ENCODE data around the gene TCF7.

TCF7 gene

GRCh38 chr5:134103998-134104654 lies 10.4 kb upstream of the TCF7 start:
- Histone ChIP-seq H3K9ac (ENCODE audit: low read depth, low read length) (no peak overlapping the region), H3K4me1 (ENCODE audit: insufficient read depth, low read length) (peaks cover 23% of the 10 kb centered on the region; the same call in 1 of the 2 replicates), H3K9me3 (ENCODE audit: insufficient read depth, low read depth, low read length) (no peaks in the 10 kb centered on the region), H3K27me3 (ENCODE audit: insufficient read depth, low read length) (peaks cover 21% of the 10 kb centered on the region; the same call in 1 of the 2 replicates), H3K4me3 (ENCODE audit: low read length) (no peak overlapping the region), H3K27ac (ENCODE audit: low read length) (no peak overlapping the region), H3K36me3 (ENCODE audit: insufficient read depth, low read depth, low read length) (no peaks in the 10 kb centered on the region)

- Histone ChIP-seq H3K9ac (ENCODE audit: low read depth, low read length) (no peak overlapping the region), H3K36me3 (ENCODE audit: insufficient read depth, low read depth, low read length) (no peaks in the 10 kb centered on the region), H3K9me3 (ENCODE audit: insufficient read depth, low read depth, low read length) (no peaks in the 10 kb centered on the region), H3K4me3 (ENCODE audit: low read length) (no peak overlapping the region), H3K27me3 (ENCODE audit: insufficient read depth, low read length) (peaks cover 19% of the 10 kb centered on the region; the same call in 1 of the 2 replicates), H3K4me1 (ENCODE audit: insufficient read depth, low read length) (no peaks in the 10 kb centered on the region; the same call in 1 of the 2 replicates), H3K27ac (ENCODE audit: low read length) (no peak overlapping the region)
These were observed 7.3 kb upstream of the TCF7 start for GRCh38 chr5:134106991-134107701.

GRCh38 chr5:134107779-134108178 lies 6.7 kb upstream of the TCF7 start:
- no peak overlapping the region for H3K4me3 ChIP-seq (ENCODE audit: low read length)
- H3K36me3 ChIP-seq (ENCODE audit: insufficient read depth, low read depth, low read length), result no peaks in the 10 kb centered on the region
- H3K4me1 ChIP-seq (ENCODE audit: insufficient read depth, low read length), result no peaks in the 10 kb centered on the region; the same call in 1 of the 2 replicates
- H3K9me3 ChIP-seq (ENCODE audit: insufficient read depth, low read depth, low read length), result no peaks in the 10 kb centered on the region
- no peak overlapping the region for H3K9ac ChIP-seq (ENCODE audit: low read depth, low read length)
- H3K27me3 ChIP-seq (ENCODE audit: insufficient read depth, low read length), result peaks cover 25% of the 10 kb centered on the region
- no peak overlapping the region for H3K27ac ChIP-seq (ENCODE audit: low read length)

GRCh38 chr5:134110382-134110781 lies 4.1 kb upstream of the TCF7 start:
- Histone ChIP-seq H3K4me3 (ENCODE audit: low read length) (no peak overlapping the region), H3K36me3 (ENCODE audit: insufficient read depth, low read depth, low read length) (no peaks in the 10 kb centered on the region), H3K4me1 (ENCODE audit: insufficient read depth, low read length) (no peaks in the 10 kb centered on the region; the same call in 1 of the 2 replicates), H3K9ac (ENCODE audit: low read depth, low read length) (no peak overlapping the region), H3K27me3 (ENCODE audit: insufficient read depth, low read length) (peaks cover 39% of the 10 kb centered on the region), H3K9me3 (ENCODE audit: insufficient read depth, low read depth, low read length) (no peaks in the 10 kb centered on the region), H3K27ac (ENCODE audit: low read length) (no peak overlapping the region)

- Histone ChIP-seq H3K4me3 (ENCODE audit: low read length) (no peak overlapping the region), H3K27ac (ENCODE audit: low read length) (no peak overlapping the region), H3K36me3 (ENCODE audit: insufficient read depth, low read depth, low read length) (no peaks in the 10 kb centered on the region; the same call in 1 of the 2 replicates), H3K4me1 (ENCODE audit: insufficient read depth, low read length) (no peaks in the 10 kb centered on the region; the same call in 1 of the 2 replicates), H3K9me3 (ENCODE audit: insufficient read depth, low read depth, low read length) (no peaks in the 10 kb centered on the region), H3K27me3 (ENCODE audit: insufficient read depth, low read length) (peaks cover 39% of the 10 kb centered on the region), H3K9ac (ENCODE audit: low read depth, low read length) (no peak overlapping the region)
These were observed 2.5 kb upstream of the TCF7 start for GRCh38 chr5:134111741-134112647.

- H3K4me3 ChIP-seq (ENCODE audit: low read length), result no peak overlapping the region
- H3K27me3 ChIP-seq (ENCODE audit: insufficient read depth, low read length), result peaks cover 39% of the 10 kb centered on the region
- H3K9ac ChIP-seq (ENCODE audit: low read depth, low read length), result no peak overlapping the region
- H3K27ac ChIP-seq (ENCODE audit: low read length), result no peak overlapping the region
- H3K4me1 ChIP-seq (ENCODE audit: insufficient read depth, low read length), result no peaks in the 10 kb centered on the region; the same call in 1 of the 2 replicates
- no peaks in the 10 kb centered on the region for H3K9me3 ChIP-seq (ENCODE audit: insufficient read depth, low read depth, low read length)
- H3K36me3 ChIP-seq (ENCODE audit: insufficient read depth, low read depth, low read length), result no peaks in the 10 kb centered on the region; the same call in 1 of the 2 replicates
These were observed 1.6 kb upstream of the TCF7 start for GRCh38 chr5:134112726-134113362.

GRCh38 chr5:134113363-134113889 lies 1.1 kb upstream of the TCF7 start:
- Histone ChIP-seq H3K27me3 (ENCODE audit: insufficient read depth, low read length) (peaks cover 39% of the 10 kb centered on the region), H3K4me3 (ENCODE audit: low read length) (peak overlapping the region; percentile 74; the same call in 1 of the 2 replicates), H3K9ac (ENCODE audit: low read depth, low read length) (peak overlapping the region; percentile 60; the same call in 1 of the 2 replicates), H3K4me1 (ENCODE audit: insufficient read depth, low read length) (no peaks in the 10 kb centered on the region; the same call in 1 of the 2 replicates), H3K9me3 (ENCODE audit: insufficient read depth, low read depth, low read length) (no peaks in the 10 kb centered on the region), H3K36me3 (ENCODE audit: insufficient read depth, low read depth, low read length) (no peaks in the 10 kb centered on the region; the same call in 1 of the 2 replicates), H3K27ac (ENCODE audit: low read length) (no peak overlapping the region)

- Histone ChIP-seq H3K4me1 (ENCODE audit: insufficient read depth, low read length) (no peaks in the 10 kb centered on the region; the same call in 1 of the 2 replicates), H3K27me3 (ENCODE audit: insufficient read depth, low read length) (peaks cover 36% of the 10 kb centered on the region), H3K4me3 (ENCODE audit: low read length) (peak overlapping the region; percentile 72), H3K36me3 (ENCODE audit: insufficient read depth, low read depth, low read length) (no peaks in the 10 kb centered on the region; the same call in 1 of the 2 replicates), H3K9ac (ENCODE audit: low read depth, low read length) (peak overlapping the region; percentile 73), H3K27ac (ENCODE audit: low read length) (no peak overlapping the region), H3K9me3 (ENCODE audit: insufficient read depth, low read depth, low read length) (no peaks in the 10 kb centered on the region)
These were observed 665 bp downstream of the TCF7 start for GRCh38 chr5:134114886-134115805.

- peaks cover 33% of the 10 kb centered on the region for H3K27me3 ChIP-seq (ENCODE audit: insufficient read depth, low read length)
- H3K4me3 ChIP-seq (ENCODE audit: low read length), result peak overlapping the region; percentile 72
- H3K4me1 ChIP-seq (ENCODE audit: insufficient read depth, low read length), result no peaks in the 10 kb centered on the region; the same call in 1 of the 2 replicates
- H3K27ac ChIP-seq (ENCODE audit: low read length), result no peak overlapping the region
- H3K36me3 ChIP-seq (ENCODE audit: insufficient read depth, low read depth, low read length), result no peaks in the 10 kb centered on the region; the same call in 1 of the 2 replicates
- H3K9ac ChIP-seq (ENCODE audit: low read depth, low read length), result no peak overlapping the region; the same call in 1 of the 2 replicates
- H3K9me3 ChIP-seq (ENCODE audit: insufficient read depth, low read depth, low read length), result no peaks in the 10 kb centered on the region
These were observed 1.3 kb downstream of the TCF7 start for GRCh38 chr5:134115806-134116175.

- no peaks in the 10 kb centered on the region for H3K4me1 ChIP-seq (ENCODE audit: insufficient read depth, low read length)
- H3K9me3 ChIP-seq (ENCODE audit: insufficient read depth, low read depth, low read length), result no peaks in the 10 kb centered on the region
- no peak overlapping the region for H3K27ac ChIP-seq (ENCODE audit: low read length)
- H3K4me3 ChIP-seq (ENCODE audit: low read length), result no peak overlapping the region
- H3K27me3 ChIP-seq (ENCODE audit: insufficient read depth, low read length), result peaks cover 29% of the 10 kb centered on the region
- H3K9ac ChIP-seq (ENCODE audit: low read depth, low read length), result no peak overlapping the region
- H3K36me3 ChIP-seq (ENCODE audit: insufficient read depth, low read depth, low read length), result no peaks in the 10 kb centered on the region; the same call in 1 of the 2 replicates
These were observed 1.8 kb downstream of the TCF7 start for GRCh38 chr5:134116286-134116685.

Data from iPS-20b (cell line).